ENCODE data around the gene LZIC. TPM values are rescaled to one million over a fixed set of nuclear protein-coding genes. Genes with fewer than 3 reads are reported as not detected.

Gene LZIC
- total and polyA plus RNA-seq, 2 of the 13 experiments (the other 11 are each of a cell fraction or from before 2014, with no cell fraction given) = 25.2 to 71.8 TPM

GRCh38 chr1:9929431-9930385 lies 13.5 kb downstream of the LZIC start (continued):
- no peak for TF ChIP-seq GLMP (CRISPR knock-in tag; IDR thresholded peaks at IDR 0.05; ENCODE audit: borderline replicate concordance)
- peak; percentile 88 for TF ChIP-seq SOX13 (IDR thresholded peaks at IDR 0.05)
- TF ChIP-seq SOX13 (CRISPR knock-in tag; conservative IDR thresholded peaks at IDR 0.05 in 1 of 2, IDR thresholded peaks at IDR 0.05 in 1 of 2) = peak in 1 of 2 experiments; percentile 95; a peak in 2 of 4 replicates
- no peak for TF ChIP-seq NFATC3 (CRISPR knock-in tag; IDR thresholded peaks at IDR 0.05)
- TF ChIP-seq GZF1 (CRISPR knock-in tag; IDR thresholded peaks at IDR 0.05) = no peak
- TF ChIP-seq E2F2 (CRISPR knock-in tag; IDR thresholded peaks at IDR 0.05; ENCODE audit: borderline replicate concordance) = no peak
- no peak for TF ChIP-seq PAF1 (CRISPR knock-in tag; IDR thresholded peaks at IDR 0.05)
- TF ChIP-seq ZNF883 (CRISPR knock-in tag; IDR thresholded peaks at IDR 0.05; ENCODE audit: not compliant biosample characterization) = no peak
- peak; percentile 76; the same call in 1 of the 2 replicates for TF ChIP-seq CREM (IDR thresholded peaks at IDR 0.05)
- no peak for TF ChIP-seq CREM (CRISPR knock-in tag; IDR thresholded peaks at IDR 0.05)
- peak; percentile 68; the same call in 1 of the 2 replicates for TF ChIP-seq KDM3A (CRISPR knock-in tag; IDR thresholded peaks at IDR 0.05; ENCODE audit: low read depth)
- TF ChIP-seq ZNF558 (CRISPR knock-in tag; IDR thresholded peaks at IDR 0.05; ENCODE audit: borderline replicate concordance) = no peak
- no peak for TF ChIP-seq POGK (CRISPR knock-in tag; conservative IDR thresholded peaks at IDR 0.05)
- no peak for TF ChIP-seq ZNF703 (CRISPR knock-in tag; IDR thresholded peaks at IDR 0.05; ENCODE audit: borderline replicate concordance)
- TF ChIP-seq BRF2 (CRISPR knock-in tag; IDR thresholded peaks at IDR 0.05) = peak; percentile 19; the same call in 1 of the 2 replicates
- peak; percentile 83 for TF ChIP-seq DPF2 (CRISPR knock-in tag; IDR thresholded peaks at IDR 0.05; ENCODE audit: borderline replicate concordance, low read depth)
- peak; percentile 72; the same call in 1 of the 2 replicates for TF ChIP-seq ARID3A (IDR thresholded peaks at IDR 0.05; ENCODE audit: low read depth, low read length)
- TF ChIP-seq SMAD1 (CRISPR knock-in tag; IDR thresholded peaks at IDR 0.05; ENCODE audit: borderline replicate concordance, low read depth) = no peak
- TF ChIP-seq ZNF790 (CRISPR knock-in tag; IDR thresholded peaks at IDR 0.05; ENCODE audit: borderline replicate concordance) = no peak
- TF ChIP-seq ERF (CRISPR knock-in tag; IDR thresholded peaks at IDR 0.05) = peak; percentile 65; the same call in 1 of the 2 replicates
